ENCODE measurements around the gene FAM3B. TPM values are rescaled to one million over a fixed set of nuclear protein-coding genes. Genes with fewer than 3 reads are reported as not detected.

FAM3B gene
- total RNA-seq, 1 experiment from 2014 or later: not detected

- no peak for DNase-seq (ENCODE audit: low read depth, low spot score)
- in situ Hi-C loops (cut with HindIII; ENCODE audit: low pct_unique_long_range_greater_than_20kb, low sequenced_read_pairs): no loop called here
Observed at GRCh38 chr21:41373253-41373652, 56.7 kb downstream of the FAM3B start.

DNA sequence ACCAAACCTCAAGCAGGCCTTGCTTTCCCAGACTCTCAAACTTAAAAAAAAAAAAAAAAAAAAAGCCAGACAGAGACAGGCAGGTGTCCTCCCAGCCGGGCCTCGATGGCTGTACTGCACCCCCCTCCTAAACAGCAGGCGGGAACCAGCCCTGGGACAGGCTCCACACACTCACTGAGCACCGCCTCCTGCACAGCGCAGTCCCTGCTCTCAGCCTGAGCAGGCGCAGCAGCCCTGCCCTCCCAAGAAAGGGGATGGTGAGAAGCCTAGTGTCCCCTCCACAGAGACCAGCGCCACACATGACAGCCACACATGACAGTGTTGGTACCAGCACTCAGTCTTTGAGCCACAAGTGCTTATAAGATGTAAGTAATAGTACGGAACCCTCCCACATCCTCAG, 57.2 kb downstream of the FAM3B start:
- no peak for DNase-seq (ENCODE audit: low read depth, low spot score)
- in situ Hi-C loops (cut with HindIII; ENCODE audit: low pct_unique_long_range_greater_than_20kb, low sequenced_read_pairs): no loop called here

DNA sequence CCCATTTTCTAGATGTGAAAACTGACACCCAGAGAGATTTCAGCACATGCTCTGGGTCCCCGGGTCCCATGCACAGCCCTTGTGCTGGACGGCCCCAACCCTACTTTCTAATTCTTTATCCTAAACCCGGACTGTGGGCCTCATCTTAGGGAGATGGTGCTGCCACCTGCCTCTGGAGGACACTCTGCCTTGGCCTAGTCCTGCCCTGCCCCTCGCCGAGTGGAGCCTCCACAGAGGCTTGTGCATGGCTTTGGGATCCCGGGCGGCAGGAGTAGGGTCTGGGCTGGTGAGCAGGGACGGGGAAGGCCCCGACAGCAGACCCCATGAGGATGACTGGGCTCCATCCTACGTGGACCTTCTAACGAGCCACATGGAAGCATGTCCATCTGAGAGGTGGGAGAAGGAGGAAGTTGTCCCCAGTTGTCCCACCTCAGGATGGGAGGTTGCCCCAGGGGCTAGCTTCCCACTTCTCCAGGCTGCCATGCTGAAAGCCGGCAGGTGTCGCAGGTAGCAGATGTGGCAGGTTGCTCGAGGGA, 57.6 kb downstream of the FAM3B start:
- in situ Hi-C loops (cut with HindIII; ENCODE audit: low pct_unique_long_range_greater_than_20kb, low sequenced_read_pairs): no loop called here

DNA sequence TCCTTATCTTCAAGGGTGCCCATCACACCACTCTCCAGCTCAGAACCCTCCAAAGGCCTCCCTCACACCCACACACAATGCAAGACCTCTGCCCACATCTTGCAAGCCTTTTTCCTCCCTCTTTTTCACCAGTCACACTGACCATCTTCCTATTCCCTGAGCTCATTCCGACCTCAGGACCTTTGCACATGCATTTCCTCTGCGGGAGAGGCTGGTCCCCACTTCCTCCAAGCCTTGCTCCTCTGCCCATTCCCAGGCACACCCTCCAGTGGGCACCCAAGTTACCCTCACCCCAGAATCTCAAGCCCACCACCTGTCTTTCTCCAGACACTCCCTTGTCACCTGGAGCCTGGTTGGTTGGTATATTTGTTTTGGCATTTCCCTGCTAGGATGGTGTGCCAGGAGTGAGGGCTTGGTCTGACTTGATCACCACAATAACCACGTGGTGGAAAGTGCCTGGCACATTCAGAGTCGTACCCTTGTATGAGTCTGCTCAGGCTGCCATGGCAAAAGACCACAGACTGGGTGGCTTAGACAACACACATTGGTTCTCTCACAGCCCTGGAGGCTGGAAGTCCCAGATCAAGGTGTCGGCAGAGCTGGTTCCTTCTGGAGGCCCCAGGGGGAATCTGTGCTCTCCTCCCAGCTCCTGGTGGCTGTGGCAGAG, 58.4 kb downstream of the FAM3B start:
- in situ Hi-C loops (cut with HindIII; ENCODE audit: low pct_unique_long_range_greater_than_20kb, low sequenced_read_pairs): no loop called here
- DNase-seq (ENCODE audit: low read depth, low spot score): no peak

More for the DNA sequence above, 57.6 kb downstream of the FAM3B start:
- DNase-seq (ENCODE audit: low read depth, low spot score): no peak

DNA sequence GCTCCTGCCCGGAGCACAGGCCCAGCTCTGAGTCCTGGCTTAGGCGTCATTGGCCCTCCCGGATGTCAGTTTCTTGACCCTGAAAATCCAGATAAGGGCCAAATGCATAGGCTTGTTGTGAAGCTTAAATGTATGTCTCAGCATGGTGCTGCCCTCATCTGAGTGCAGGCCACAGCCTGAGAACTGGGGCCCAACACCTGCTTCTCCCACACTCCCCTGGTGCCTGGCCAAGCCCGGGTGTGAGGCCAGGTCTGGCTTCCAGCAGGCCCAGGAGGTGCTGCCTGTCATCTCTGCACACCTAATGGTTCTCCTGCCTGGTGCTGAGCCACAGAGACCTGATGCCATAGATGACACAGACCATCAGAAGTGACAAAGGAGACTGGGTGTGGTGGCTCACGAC, 59.3 kb downstream of the FAM3B start:
- in situ Hi-C loops (cut with HindIII; ENCODE audit: low pct_unique_long_range_greater_than_20kb, low sequenced_read_pairs): no loop called here

DNA sequence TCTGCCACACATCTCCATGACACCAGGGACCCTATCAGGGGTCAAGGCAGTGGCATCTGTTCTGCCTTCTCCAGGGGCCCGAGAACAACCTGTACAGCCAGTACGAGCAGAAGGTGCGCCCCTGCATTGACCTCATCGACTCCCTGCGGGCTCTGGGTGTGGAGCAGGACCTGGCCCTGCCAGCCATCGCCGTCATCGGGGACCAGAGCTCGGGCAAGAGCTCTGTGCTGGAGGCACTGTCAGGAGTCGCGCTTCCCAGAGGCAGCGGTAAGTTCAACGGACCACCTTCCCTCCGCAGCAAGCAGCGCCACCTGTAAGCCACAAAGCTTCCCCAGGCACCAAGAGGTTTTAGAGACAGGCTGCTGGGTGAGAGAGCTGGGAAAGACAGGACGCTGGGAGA, 61.1 kb downstream of the FAM3B start:
- DNase-seq (ENCODE audit: low read depth, low spot score): no peak
- in situ Hi-C loops (cut with HindIII; ENCODE audit: low pct_unique_long_range_greater_than_20kb, low sequenced_read_pairs): no loop called here

More for the DNA sequence above, 59.3 kb downstream of the FAM3B start:
- no peak for DNase-seq (ENCODE audit: low read depth, low spot score)

- DNase-seq (ENCODE audit: low read depth, low spot score): no peak
- in situ Hi-C loops (cut with HindIII; ENCODE audit: low pct_unique_long_range_greater_than_20kb, low sequenced_read_pairs): no loop called here
Observed at GRCh38 chr21:41378849-41379248, 62.2 kb downstream of the FAM3B start.

DNA sequence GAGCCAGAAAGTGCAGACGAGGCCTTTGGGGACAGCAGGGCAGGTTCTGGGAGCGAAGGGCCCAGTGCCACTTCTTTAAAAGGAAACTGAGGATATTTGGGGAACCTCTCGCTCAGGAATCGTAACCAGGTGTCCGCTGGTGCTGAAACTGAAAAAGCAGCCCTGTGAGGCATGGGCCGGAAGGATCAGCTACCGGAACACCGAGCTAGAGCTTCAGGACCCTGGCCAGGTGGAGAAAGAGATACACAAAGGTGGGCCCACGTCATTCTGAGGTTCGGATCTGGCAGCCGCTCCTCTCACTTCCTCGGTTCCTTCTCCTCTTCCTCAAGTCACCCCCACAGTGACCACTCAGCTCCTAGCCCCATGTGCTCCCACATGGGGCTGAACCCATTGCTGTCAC, 63.3 kb downstream of the FAM3B start:
- no peak for DNase-seq (ENCODE audit: low read depth, low spot score)
- in situ Hi-C loops (cut with HindIII; ENCODE audit: low pct_unique_long_range_greater_than_20kb, low sequenced_read_pairs): no loop called here

- in situ Hi-C loops (cut with HindIII; ENCODE audit: low pct_unique_long_range_greater_than_20kb, low sequenced_read_pairs): no loop called here
- DNase-seq (ENCODE audit: low read depth, low spot score): no peak
Observed at GRCh38 chr21:41381731-41382130, 65.1 kb downstream of the FAM3B start.

DNA sequence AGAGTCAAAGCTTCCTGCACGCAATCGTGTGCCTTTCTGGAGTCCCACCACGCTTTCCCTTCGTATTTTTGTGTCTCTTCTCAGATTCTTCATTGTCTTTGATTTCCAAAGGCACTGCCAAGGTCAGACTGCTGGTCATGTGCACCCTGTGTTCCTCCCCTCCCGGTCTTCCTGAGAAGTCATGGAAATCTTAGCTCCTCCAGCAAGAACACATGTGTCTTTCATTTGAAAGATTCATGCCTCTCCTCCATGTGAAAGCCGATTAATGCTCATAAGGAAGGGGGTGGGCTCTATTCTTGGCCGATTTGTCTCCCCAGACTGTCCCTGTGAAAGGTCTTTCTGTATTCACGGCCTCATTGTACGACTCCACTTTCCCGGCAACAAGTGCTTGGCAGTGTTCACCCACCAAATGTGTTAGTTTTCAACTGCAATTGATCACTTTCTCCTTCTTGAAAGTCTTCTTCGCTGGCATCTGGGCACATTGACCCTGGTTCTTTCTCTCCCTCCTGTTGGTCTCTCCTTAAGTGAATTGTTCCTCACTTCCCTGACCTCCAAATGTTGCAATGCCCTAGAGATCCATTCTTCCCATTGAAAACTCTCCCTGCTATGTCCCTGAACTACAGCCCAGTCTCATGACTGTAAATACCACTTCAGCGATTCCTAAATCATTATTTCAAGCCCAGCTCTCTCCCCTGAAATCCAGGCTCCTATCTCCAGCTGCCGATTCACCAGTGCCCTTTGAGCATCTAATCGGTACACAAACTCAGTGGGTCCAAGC, 70.6 kb downstream of the FAM3B start:
- in situ Hi-C loops (cut with HindIII; ENCODE audit: low pct_unique_long_range_greater_than_20kb, low sequenced_read_pairs): no loop called here

DNA sequence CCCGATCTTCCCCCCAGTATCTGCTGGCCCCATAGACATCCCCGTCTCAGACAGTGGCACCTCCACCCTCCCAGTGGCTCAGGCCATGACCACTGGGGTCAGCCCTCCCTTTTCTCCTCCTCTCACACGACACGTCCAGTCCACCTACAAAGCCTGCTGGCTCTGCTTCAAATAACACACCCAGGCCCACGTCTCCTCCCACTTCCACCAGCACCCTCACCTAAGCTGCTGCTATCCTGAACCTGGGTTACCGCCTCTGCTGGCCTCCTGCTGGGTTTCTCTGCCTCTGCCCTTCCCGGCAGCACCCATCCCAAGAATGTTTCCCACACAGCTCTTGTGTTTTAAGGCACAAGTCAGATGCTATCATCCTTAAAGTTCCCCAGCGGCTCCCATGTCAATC, 71.2 kb downstream of the FAM3B start:
- in situ Hi-C loops (cut with HindIII; ENCODE audit: low pct_unique_long_range_greater_than_20kb, low sequenced_read_pairs): no loop called here
- no peak for DNase-seq (ENCODE audit: low read depth, low spot score)

More for the DNA sequence above, 70.6 kb downstream of the FAM3B start:
- peak; percentile 57 for DNase-seq (ENCODE audit: low read depth, low spot score)

DNA sequence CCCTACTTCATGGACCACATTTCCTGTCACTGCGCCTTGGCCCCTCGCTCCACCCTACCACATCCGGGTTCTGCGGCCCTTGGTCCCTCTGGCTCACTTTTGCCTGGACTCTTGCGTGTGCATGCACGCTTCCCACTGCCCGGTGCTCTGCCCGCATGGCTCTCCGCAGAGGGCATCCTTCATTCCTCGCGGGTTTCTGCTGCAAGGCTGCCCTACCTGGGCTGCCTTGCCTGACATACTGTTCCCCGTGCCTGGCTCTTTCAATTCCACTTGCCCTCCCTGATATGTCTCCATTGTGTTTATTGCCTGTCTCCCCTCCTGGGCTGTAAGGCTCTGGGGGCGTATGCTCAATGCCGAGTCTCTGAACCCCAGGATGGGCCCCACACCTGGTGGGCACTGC, 71.7 kb downstream of the FAM3B start:
- DNase-seq (ENCODE audit: low read depth, low spot score): no peak
- in situ Hi-C loops (cut with HindIII; ENCODE audit: low pct_unique_long_range_greater_than_20kb, low sequenced_read_pairs): no loop called here

DNA sequence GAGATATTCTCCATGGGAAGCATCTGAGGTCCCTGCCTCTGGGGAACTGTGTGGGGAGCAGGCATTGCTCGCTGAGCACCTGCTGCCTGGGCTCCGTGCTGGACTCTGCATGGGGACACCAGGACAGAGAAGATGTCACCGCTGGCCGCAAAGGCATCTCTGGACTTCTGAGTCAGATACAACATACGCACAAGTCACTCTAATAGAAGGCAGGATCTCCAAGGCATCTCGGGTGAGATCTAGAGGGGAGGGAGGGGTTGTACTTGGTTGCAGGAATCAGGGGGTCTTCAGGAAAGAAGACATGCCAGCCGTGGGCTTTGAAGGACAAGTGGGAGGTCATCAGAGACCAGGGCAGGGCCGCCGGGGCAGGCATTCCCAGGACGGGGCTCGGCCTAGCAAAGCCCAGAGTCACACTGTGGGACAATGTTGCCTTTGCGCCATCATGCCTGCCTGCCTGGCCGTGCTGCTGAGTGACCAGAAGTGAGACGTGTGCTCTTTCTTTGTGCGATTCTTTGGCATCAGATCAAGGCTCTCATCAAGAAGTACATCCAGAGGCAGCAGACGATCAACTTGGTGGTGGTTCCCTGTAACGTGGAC, 73.5 kb downstream of the FAM3B start:
- in situ Hi-C loops (cut with HindIII; ENCODE audit: low pct_unique_long_range_greater_than_20kb, low sequenced_read_pairs): no loop called here
- no peak for DNase-seq (ENCODE audit: low read depth, low spot score)

GRCh38 chr21:41393876-41394465, 77.4 kb downstream of the FAM3B start:
- in situ Hi-C loops (cut with HindIII; ENCODE audit: low pct_unique_long_range_greater_than_20kb, low sequenced_read_pairs): no loop called here
- DNase-seq (ENCODE audit: low read depth, low spot score): no peak

DNA sequence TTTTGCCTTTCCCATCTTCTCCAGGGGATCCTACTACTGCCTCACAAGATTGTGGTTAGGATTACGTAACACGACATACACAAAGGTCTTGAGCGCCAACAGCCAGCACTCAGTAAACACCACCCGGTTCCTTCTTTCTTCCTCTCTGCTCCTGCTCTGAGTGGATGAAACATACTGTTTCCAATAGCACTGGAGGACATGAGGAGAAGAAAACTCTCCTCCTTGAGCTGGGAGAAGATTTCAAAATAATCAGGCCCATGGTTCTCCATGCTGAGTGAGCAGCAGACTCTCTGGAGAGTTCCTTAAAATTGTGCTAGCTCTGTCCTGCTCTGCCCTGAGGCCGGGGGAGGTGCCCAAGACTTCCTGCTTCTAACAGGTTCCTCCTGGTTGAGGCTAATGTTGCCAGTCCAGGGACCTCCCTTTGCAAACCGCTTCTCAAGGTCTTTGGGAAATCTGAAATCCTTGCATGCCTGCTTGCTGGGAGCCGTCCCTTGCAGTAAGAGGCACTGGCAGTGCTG, 80.0 kb downstream of the FAM3B start:
- DNase-seq (ENCODE audit: low read depth, low spot score): peak; percentile 23
- in situ Hi-C loops (cut with HindIII; ENCODE audit: low pct_unique_long_range_greater_than_20kb, low sequenced_read_pairs): no loop called here

- in situ Hi-C loops (cut with HindIII; ENCODE audit: low pct_unique_long_range_greater_than_20kb, low sequenced_read_pairs): no loop called here
- DNase-seq (ENCODE audit: low read depth, low spot score): no peak
Observed at GRCh38 chr21:41397471-41397891, 80.9 kb downstream of the FAM3B start.

DNA sequence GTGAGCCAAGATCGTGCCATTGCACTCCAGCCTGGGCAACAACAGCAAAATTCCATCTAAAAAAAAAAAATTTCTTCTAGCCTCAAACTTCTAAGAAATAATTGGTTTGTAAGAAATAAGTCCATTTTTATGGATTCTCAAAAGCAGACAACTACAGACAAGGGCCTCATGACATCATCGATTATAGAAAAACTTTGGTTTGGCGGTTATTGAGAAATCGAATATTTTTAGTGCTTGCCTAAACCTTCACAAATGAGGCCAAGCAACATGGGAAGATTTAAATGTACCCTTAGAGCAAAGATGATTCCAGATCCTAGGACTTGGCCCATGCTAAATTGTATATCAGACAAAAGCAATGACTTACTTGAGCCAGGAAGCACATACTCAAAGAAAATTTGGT, 81.7 kb downstream of the FAM3B start:
- in situ Hi-C loops (cut with HindIII; ENCODE audit: low pct_unique_long_range_greater_than_20kb, low sequenced_read_pairs): no loop called here
- DNase-seq (ENCODE audit: low read depth, low spot score): no peak

DNA sequence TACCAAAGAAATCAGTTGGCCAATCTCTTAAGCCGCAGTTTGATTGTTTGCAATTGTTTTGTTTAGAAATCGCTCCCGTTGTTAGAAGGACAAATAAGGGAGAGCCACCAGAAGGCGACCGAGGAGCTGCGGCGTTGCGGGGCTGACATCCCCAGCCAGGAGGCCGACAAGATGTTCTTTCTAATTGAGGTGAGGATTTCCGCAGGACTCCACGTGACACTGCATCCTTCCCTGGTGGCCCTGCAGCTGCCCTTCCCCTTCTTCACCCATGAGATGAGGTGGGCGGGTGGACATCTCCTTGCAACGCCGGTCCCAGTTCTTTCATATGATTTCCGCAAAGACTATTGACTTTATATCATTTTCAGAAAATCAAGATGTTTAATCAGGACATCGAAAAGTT, 82.2 kb downstream of the FAM3B start:
- no peak for DNase-seq (ENCODE audit: low read depth, low spot score)
- in situ Hi-C loops (cut with HindIII; ENCODE audit: low pct_unique_long_range_greater_than_20kb, low sequenced_read_pairs): no loop called here

Measured in SK-MEL-5 (cell line).